Kidney tubule cell (primary cell): ENCODE results near the gene ITPRIPL2.

Experiments used
- DNase-seq: peaks from one replicate; pipeline ENCODE4 v3.0.0-alpha.2; 2018; ENCODE audit warnings: low spot score

Gene ITPRIPL2

DNA sequence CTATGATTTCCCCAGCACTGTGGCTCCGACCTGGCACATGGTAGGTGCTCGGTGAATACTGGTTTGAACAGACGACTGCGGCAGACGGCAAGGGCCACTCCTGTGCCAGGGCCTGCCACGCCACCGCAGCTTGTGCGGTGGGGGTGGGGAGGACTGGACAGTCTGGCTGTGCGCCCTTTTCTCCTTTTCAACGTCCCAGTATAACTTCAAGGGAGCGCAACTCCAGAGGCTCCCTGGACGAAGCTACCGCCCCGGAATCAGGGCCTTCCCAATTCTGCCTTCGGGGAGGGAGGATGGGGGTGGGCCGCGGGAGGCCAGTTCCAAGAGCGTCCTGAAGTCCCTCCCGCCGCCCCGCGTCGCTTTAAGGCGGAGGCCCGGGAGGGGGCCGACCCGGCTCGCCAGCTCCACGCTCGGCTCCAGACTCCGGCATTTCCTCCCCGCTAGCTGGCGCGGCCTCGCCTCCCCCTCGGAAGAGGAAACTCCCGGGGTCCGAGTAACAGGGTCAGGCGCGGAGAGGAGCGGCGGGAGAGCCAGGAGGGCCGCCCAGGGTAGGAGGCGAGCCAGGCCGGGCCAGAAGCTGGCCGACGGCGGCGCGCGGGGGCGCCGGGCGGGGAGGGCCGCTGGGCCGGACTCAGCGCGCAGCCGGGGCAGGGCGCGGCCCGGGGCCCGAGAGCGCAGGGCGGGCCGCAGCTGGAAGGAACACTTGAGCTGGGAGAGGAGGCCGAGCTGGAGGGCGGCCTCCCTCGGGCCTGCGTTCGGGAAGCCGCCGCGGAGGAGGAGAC, at the start of gene ITPRIPL2:
Gene ITPRIPL2 (plus strand): TSS at position 388 of the 782 bp plus-strand sequence. CDS start 498 bp downstream, outside the sequence.
- peak; percentile 91 for DNase-seq

DNA sequence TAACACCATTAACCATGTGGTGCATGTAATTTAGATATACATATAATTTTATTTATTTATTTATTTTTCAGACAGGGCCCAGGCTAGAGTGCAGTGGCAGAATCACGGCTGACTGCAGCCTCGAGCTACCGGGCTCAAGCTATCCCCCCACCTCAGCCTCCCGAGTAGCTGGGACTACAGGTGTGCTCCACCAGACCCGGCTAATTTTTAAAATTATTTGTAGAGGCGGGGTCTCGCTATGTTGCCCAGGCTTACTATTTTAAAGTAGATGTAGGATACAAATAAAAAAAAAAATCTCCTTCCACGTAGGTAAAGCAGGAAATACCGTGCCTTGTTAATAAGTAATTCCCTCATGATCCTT, 46.8 kb upstream of the ITPRIPL2 start:
- no peak for DNase-seq

DNA sequence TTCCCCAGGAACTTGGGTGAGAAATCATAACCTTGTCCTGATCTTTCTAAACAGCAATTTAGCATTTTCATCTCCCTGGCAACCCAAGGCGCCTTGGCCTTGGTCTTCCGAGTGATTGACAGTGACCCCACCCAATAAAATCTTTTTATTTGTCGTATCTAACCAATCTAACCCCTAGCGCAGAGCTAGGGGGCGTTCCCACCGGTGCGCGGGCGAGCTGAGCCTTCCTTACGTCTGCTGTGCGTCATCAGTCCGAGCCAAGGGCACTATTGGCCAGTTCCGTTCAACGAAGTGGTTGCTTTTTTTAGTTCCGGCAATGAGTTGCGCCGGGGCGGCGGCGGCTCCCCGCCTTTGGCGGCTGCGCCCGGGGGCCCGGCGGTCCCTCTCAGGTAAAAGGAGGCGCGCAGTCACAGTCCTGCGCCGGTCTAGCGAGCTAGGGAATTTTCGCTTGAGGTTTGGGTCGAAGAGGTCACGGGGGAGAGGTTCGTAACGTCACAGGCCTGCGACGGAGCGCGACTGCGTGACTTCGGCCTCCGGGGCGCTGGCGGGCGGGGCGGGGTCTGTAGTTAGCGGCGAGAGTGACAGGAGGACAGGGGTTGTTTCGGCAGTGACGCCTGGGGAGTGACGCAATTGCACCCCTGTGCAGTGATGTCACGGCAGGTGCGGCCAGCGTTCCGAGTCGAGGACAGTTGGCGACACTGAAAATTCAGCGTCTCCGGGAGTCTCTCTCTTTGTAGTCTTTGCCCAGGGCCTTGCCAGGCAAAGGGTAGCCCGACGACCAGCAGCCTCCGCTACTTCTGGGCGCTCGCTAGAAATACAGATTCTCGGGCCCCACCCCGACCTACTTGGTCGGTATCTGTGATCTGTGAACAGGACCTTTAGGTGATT, 46.2 kb upstream of the ITPRIPL2 start, which contains the start of gene COQ7:
Gene COQ7 (plus strand): TSS at position 266 of the 888 bp plus-strand sequence. CDS start 51 bp downstream, at position 317.
- DNase-seq: peak; percentile 100

GRCh38 chr16:19068237-19068815, 45.4 kb upstream of the ITPRIPL2 start:
- DNase-seq: no peak

- DNase-seq: peak; percentile 53
These were observed 41.7 kb upstream of the ITPRIPL2 start for GRCh38 chr16:19071811-19072777.

DNA sequence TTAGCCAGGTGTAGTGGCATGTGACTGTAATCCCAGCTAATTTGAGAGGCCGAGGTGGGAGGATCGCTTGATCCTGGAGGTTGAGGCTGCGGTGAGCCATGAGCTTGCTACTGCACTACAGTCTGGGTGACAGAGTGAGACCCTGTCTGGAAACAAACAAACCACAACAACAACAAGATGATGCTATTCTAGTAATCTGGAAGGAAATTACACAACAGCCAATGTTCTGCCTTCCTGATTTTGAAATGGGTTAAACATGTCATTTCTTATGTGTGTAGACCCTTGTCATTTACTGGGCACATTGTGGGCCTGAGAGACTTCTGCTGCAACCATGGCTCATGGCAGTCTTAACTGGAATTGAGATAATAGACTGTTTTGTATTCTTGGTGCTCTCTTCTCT, 40.4 kb upstream of the ITPRIPL2 start:
- no peak for DNase-seq

DNA sequence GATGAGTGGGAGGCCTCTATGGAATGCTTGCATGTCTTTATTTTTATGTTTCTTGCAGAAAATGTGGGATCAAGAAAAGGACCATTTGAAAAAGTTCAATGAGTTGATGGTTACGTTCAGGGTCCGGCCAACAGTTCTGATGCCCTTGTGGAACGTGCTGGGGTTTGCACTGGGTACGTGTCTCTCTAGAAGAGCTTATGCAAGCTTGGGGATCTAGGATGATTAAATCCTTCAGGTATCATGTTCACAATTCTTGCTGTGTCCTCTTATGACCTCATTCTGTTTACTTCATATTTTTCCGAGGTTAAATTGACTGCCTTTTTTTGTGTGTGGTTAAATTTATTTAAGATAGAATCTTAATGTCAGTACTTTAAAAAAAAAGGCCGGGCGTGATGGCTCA, 39.9 kb upstream of the ITPRIPL2 start:
- DNase-seq: no peak

DNA sequence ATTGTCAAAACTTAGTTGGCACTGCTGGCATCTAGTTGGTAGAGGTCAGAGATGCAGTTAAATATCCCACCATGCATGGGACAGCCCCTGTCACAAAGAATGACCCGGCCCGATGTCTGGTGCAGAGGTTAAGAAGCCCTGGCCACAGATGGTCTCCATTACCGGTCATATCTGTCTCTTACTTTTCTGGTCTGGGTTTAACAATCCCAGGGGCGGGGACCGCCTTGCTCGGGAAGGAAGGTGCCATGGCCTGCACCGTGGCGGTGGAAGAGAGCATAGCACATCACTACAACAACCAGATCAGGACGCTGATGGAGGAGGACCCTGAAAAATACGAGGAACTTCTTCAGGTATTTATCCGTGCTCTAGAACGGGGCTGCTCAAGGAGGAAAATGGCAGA, 38.3 kb upstream of the ITPRIPL2 start:
- DNase-seq: no peak

- no peak for DNase-seq
These were observed 35.9 kb upstream of the ITPRIPL2 start for GRCh38 chr16:19077879-19078278.

DNA sequence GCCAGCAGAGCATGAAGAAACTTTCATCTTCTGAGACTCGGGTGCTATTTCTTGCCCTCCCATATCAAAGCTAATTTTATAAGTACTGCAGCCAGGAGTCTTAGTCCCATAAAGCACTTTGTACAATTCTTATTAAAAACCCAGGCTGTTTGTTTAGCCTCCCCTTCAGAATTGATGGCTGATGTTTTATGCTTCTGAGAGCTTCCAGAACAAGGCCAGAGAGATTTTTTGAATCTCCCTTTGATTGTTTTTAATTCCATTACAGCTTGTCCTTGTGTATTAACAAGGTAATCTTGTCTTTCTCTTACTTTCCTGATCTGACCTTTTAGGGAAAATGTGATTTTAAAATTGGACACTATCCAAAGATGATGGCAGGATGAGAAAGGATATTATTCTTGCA, 30.1 kb upstream of the ITPRIPL2 start:
- no peak for DNase-seq

GRCh38 chr16:19084139-19084538, 29.6 kb upstream of the ITPRIPL2 start:
- peak; percentile 57 for DNase-seq

DNA sequence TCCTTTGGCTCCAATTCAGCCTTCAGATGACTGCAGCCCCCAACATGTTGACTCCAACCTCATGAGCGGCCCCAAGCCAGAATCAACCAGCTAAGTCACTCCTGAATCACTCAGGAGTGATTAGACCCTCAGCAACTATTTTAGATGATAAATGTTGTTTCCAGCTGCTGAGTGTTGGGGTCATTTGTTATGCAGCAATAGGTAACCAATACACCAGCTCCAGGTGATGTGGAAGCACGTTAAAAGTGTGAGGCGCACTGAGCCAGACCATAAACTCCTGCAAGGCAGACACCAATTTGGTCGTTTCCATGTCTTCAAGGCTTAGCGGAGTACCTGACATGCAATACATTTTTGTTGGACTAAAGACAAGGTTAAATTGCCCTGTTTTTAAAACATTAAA, 28.9 kb upstream of the ITPRIPL2 start:
- no peak for DNase-seq

GRCh38 chr16:19085679-19086200, 28.0 kb upstream of the ITPRIPL2 start:
- DNase-seq: no peak

DNA sequence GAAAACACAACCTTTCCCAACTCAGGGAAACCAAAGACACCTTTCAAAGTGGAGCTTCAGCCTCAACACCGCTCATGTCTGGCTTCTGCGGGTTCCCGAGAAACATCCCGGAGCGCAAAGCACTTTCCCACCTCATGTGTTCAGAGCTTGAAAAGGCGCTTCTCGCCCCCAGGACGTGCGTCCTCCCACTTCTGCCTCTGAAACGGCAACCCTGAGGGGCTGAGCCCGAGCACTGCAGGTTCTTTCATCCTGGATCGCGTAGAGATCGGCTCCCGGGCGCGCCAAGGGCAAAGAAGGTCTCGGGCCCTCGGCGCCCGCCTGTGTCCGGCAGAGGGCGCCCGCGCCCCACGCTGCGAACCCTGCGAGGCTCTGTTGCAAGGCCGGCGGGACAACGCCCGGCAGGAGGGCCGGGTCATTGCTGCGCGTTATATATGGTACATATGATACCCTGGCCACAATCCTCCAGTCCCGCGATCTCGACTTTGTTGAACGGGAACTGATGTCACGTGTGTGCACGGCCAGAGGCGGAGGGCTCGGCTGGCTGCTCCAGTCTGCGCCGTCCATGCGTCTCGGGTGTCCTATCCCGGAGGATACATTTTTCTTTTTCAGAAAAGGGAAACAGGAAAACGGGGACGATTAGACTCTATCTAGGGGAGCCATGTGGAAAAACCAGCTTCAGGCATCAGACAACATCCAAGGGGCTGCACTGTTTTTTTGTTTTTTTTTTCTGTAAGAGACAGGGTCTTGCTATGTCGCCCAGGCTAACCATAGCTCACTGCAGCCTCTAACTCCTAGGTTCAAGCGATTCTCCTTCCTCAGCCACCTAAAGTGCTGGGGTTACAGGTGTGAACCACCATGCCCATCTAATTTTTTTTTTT, 27.2 kb upstream of the ITPRIPL2 start:
- peak; percentile 77 for DNase-seq

DNA sequence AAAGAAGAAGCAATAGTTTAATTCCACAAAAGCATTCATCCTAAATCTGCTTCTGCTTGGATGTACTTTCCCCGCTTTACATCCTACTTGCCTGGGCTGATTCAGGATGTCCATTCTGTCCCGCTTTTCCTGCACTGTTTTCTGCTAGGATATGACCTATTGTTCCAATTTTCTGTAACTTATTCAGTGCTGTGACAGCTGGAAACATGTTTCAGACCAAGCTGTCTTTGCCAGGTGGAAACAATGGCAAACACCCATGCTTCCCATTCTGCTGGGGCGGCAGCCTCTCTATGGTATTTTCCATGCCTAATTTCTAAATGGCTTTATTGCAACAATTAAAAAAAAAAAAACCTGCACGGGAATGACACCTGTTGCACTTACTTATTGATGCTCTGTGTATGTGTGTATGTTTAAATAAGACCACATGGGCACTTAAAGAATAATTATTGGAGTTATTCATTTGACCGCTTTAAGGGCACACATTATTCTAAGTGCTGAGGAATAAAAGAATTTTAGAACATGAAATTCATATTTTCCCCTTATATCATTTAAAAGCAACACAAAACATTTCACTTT, 25.3 kb upstream of the ITPRIPL2 start:
- DNase-seq: no peak

- DNase-seq: no peak
These were observed 24.3 kb upstream of the ITPRIPL2 start for GRCh38 chr16:19089410-19089955.

DNA sequence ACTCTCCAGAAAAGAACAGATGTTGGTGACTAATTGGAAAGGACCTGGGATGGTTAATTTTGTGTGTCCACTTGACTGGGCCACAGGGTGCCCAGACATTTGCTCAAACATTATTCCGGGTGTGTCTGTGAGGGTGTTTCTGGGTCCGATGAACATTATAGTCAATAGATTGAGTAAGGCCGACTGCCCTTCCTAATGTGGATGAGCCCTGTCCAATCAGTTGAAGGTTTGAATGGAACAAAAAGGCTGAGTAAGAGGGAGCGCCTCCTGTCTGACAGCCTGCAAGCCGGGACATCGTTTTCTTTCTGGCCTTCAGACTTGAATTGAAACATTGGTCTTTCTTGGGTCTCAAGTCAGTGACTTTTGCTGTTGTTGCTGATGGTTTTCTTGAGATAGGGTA, 22.8 kb upstream of the ITPRIPL2 start:
- DNase-seq: no peak

GRCh38 chr16:19092653-19093410, 20.9 kb upstream of the ITPRIPL2 start:
- DNase-seq: no peak
